H9 (cell line): ENCODE data around the gene MUC4. TPM values are rescaled to one million over a fixed set of nuclear protein-coding genes. Genes with fewer than 3 reads are reported as not detected.

Source experiments
- DNase-seq: peaks from one replicate; pipeline ENCODE4 v3.0.0-alpha.2; 2017
- H2AFZ ChIP-seq: one replicate; pipeline ENCODE4 v1.6.1; 2013; ENCODE audit warnings: mild to moderate bottlenecking, low read length, control low read depth, moderate library complexity
- H2AK5ac ChIP-seq: 2 replicates; pipeline ENCODE4 v1.6.1; 2013; ENCODE audit warnings: low read length, control low read depth, mixed read lengths; ENCODE audit not compliant: insufficient read length
- H2BK120ac ChIP-seq: one replicate; pipeline ENCODE4 v1.6.1; 2013; ENCODE audit warnings: low read depth, mild to moderate bottlenecking, low read length, control low read depth, inconsistent platforms; ENCODE audit not compliant: poor library complexity, severe bottlenecking
- H2BK12ac ChIP-seq: 2 replicates; pipeline ENCODE4 v1.6.1; 2013; ENCODE audit warnings: low read length, control low read depth, mixed read lengths, low read depth; ENCODE audit not compliant: insufficient read length
- H2BK15ac ChIP-seq: 2 replicates; pipeline ENCODE4 v1.6.1; 2013; ENCODE audit warnings: low read depth, low read length, control low read depth
- H2BK20ac ChIP-seq: one replicate; pipeline ENCODE4 v1.6.1; 2013; ENCODE audit warnings: low read depth, mild to moderate bottlenecking, low read length, control low read depth, inconsistent platforms; ENCODE audit not compliant: poor library complexity, severe bottlenecking
- H2BK5ac ChIP-seq: 2 replicates; pipeline ENCODE4 v1.6.1; 2013; ENCODE audit warnings: low read length, control low read depth, mixed read lengths; ENCODE audit not compliant: insufficient read length
- H3K14ac ChIP-seq: 2 replicates; pipeline ENCODE4 v1.6.1; 2013; ENCODE audit warnings: low read length, control low read depth; ENCODE audit not compliant: insufficient read depth
- H3K18ac ChIP-seq: 2 replicates; pipeline ENCODE4 v1.6.1; 2013; ENCODE audit warnings: low read depth, mild to moderate bottlenecking, mixed read lengths, low read length, control low read depth; ENCODE audit not compliant: insufficient read length
- H3K23ac ChIP-seq: 2 replicates; pipeline ENCODE4 v1.6.1; 2013; ENCODE audit warnings: low read length, control low read depth, mixed read lengths, low read depth; ENCODE audit not compliant: insufficient read length
- H3K23me2 ChIP-seq: 2 replicates; pipeline ENCODE4 v1.6.1; 2013; ENCODE audit warnings: low read depth, mild to moderate bottlenecking, mixed read lengths, low read length, control low read depth; ENCODE audit not compliant: insufficient read length, poor library complexity, severe bottlenecking
- H3K27ac ChIP-seq: 2 replicates; pipeline ENCODE4 v1.5.1; 2013; ENCODE audit warnings: low read length, control low read depth, mixed read lengths, low read depth; ENCODE audit not compliant: insufficient read length
- H3K27me3 ChIP-seq: 2 replicates; pipeline ENCODE4 v1.6.1; 2013; ENCODE audit warnings: low read length, control low read depth, inconsistent platforms; ENCODE audit not compliant: insufficient read depth
- H3K4ac ChIP-seq: 2 replicates; pipeline ENCODE4 v1.6.1; 2013; ENCODE audit warnings: low read depth, mild to moderate bottlenecking, control low read depth, inconsistent platforms, low read length, moderate library complexity
- H3K4me1 ChIP-seq: 2 replicates; pipeline ENCODE4 v1.6.1; 2013; ENCODE audit warnings: low read length, control low read depth, inconsistent platforms; ENCODE audit not compliant: insufficient read depth
- H3K4me2 ChIP-seq: 2 replicates; pipeline ENCODE4 v1.6.1; 2013; ENCODE audit warnings: low read length, control low read depth, mixed read lengths; ENCODE audit not compliant: insufficient read length, insufficient read depth
- H3K56ac ChIP-seq: 2 replicates; pipeline ENCODE4 v1.6.1; 2013; ENCODE audit warnings: low read depth, mild to moderate bottlenecking, mixed read lengths, low read length, control low read depth; ENCODE audit not compliant: insufficient read length
- H3K79me1 ChIP-seq: 2 replicates; pipeline ENCODE4 v1.6.1; 2013; ENCODE audit warnings: low read depth, mild to moderate bottlenecking, moderate library complexity, low read length, control low read depth, inconsistent platforms; ENCODE audit not compliant: insufficient read depth, poor library complexity, severe bottlenecking
- H3K79me2 ChIP-seq: 2 replicates; pipeline ENCODE4 v1.6.1; 2013; ENCODE audit warnings: low read length, control low read depth, inconsistent platforms; ENCODE audit not compliant: insufficient read depth
- H3K9ac ChIP-seq: 2 replicates; pipeline ENCODE4 v1.6.1; 2013; ENCODE audit warnings: low read length, control low read depth, mixed read lengths; ENCODE audit not compliant: insufficient read length; ENCODE audit errors: extremely low read depth
- H3K9me3 ChIP-seq: one replicate; pipeline ENCODE4 v1.6.1; 2013; ENCODE audit warnings: low read depth, low read length, inconsistent platforms; ENCODE audit not compliant: control insufficient read depth
- H3T11ph ChIP-seq: one replicate; pipeline ENCODE4 v1.6.1; 2013; ENCODE audit warnings: mild to moderate bottlenecking, low read length, control low read depth, inconsistent platforms
- H4K20me1 ChIP-seq: one replicate; pipeline ENCODE4 v1.6.1; 2013; ENCODE audit not compliant: control insufficient read depth, insufficient read length, insufficient read depth
- H4K5ac ChIP-seq: 2 replicates; pipeline ENCODE4 v1.6.1; 2013; ENCODE audit warnings: low read depth, mild to moderate bottlenecking, mixed read lengths, low read length, control low read depth; ENCODE audit not compliant: insufficient read length
- H4K8ac ChIP-seq: replicated peaks from 2 replicates; pipeline ENCODE4 v1.6.1; 2013; ENCODE audit warnings: low read length, control low read depth, mixed read lengths, low read depth; ENCODE audit not compliant: insufficient read length
- H4K91ac ChIP-seq: 2 replicates; pipeline ENCODE4 v1.6.1; 2013; ENCODE audit warnings: low read depth, mild to moderate bottlenecking, moderate library complexity, mixed read lengths, low read length, control low read depth; ENCODE audit not compliant: insufficient read length
- H3K27ac Mint-ChIP-seq, 3 experiments: 2 replicates in 2 of 3; 3 replicates in 1 of 3; pipeline ENCODE4 v1.8.0; 2020 to 2021; ENCODE audit warnings: mixed read lengths in 3 of 3, mild to moderate bottlenecking in 1 of 3, moderate library complexity in 1 of 3
- H3K27me3 Mint-ChIP-seq: 2 replicates; pipeline ENCODE4 v1.8.0; 2021; ENCODE audit warnings: low read depth, mild to moderate bottlenecking, moderate library complexity, mixed read lengths
- H3K36me3 Mint-ChIP-seq, 3 experiments: 2 replicates in 2 of 3; 3 replicates in 1 of 3; pipeline ENCODE4 v1.8.0; 2020 to 2021; ENCODE audit warnings: low read depth in 3 of 3, mixed read lengths in 3 of 3; ENCODE audit not compliant: insufficient read depth in 1 of 3
- H3K4me1 Mint-ChIP-seq, 2 experiments: 2 replicates each; pipeline ENCODE4 v1.8.0; 2020; ENCODE audit warnings: mixed read lengths in 2 of 2
- H3K4me3 Mint-ChIP-seq, 2 experiments: 2 replicates in 1 of 2; 3 replicates in 1 of 2; pipeline ENCODE4 v1.8.0; 2020 to 2021; ENCODE audit warnings: mild to moderate bottlenecking in 2 of 2, mixed read lengths in 2 of 2, moderate library complexity in 1 of 2
- H3K9me3 Mint-ChIP-seq, 2 experiments: 2 replicates in 1 of 2; 3 replicates in 1 of 2; pipeline ENCODE4 v1.8.0; 2020; ENCODE audit warnings: mild to moderate bottlenecking in 2 of 2, mixed read lengths in 2 of 2, moderate library complexity in 1 of 2
- CTCF ChIP-seq: fragments of 200-600 bp; sonication (generic); conservative IDR thresholded peaks from 3 replicates; pipeline ENCODE4 v1.8.0; 2021; ENCODE audit warnings: antibody characterized with exemption, mild to moderate bottlenecking
- WGBS: extraction: QIAGEN DNeasy Blood & Tissue Kit; methylation state at CpG from one replicate; pipeline ENCODE4 v1.1.7; 2013; ENCODE audit warnings: missing lambda C conversion rate, low lambda C conversion rate, mixed read lengths; ENCODE audit not compliant: insufficient read length; ENCODE audit errors: extremely low coverage; 5-methylcytosine and 5-hydroxymethylcytosine counted together
- total RNA-seq: library from RNA; stranded (reverse); gene quantifications from 2 replicates; pipeline ENCODE4 v1.2.1, GENCODE V29; 2021

Gene MUC4
- total RNA-seq, 1 experiment from 2014 or later, result 1.2 TPM

GRCh38 chr3:195859061-195859845 lies 47.5 kb upstream of the MUC4 start:
- no peaks in the 10 kb centered on the region for H3K79me2 ChIP-seq
- H4K8ac ChIP-seq, result no peak overlapping the region
- H2AFZ ChIP-seq, result no peak overlapping the region
- no peaks in the 10 kb centered on the region for H3K79me1 ChIP-seq
- H3K27me3 ChIP-seq, result no peaks in the 10 kb centered on the region
- H3K4ac ChIP-seq, result no peak overlapping the region
- no peak overlapping the region for H2BK20ac ChIP-seq
- no peak overlapping the region for H2BK120ac ChIP-seq
- no peaks in the 10 kb centered on the region; a peak in 1 of 5 replicates for H3K9me3 Mint-ChIP-seq
- H3K36me3 Mint-ChIP-seq, result no peaks in the 10 kb centered on the region; a peak in 1 of 7 replicates
- no peak overlapping the region for H4K5ac ChIP-seq
- peak overlapping the region in 1 of 3 experiments; percentile 41; a peak in 2 of 7 replicates for H3K27ac Mint-ChIP-seq
- TF ChIP-seq CTCF, result peak; percentile 93
- H3K27ac ChIP-seq, result no peak overlapping the region
- no peak overlapping the region for H3T11ph ChIP-seq
- no peak overlapping the region for H2BK12ac ChIP-seq
- no peak overlapping the region for H4K91ac ChIP-seq
- H3K4me2 ChIP-seq, result no peak overlapping the region
- no peak overlapping the region for H3K23ac ChIP-seq
- no peaks in the 10 kb centered on the region; the same call in none of the 2 replicates for H3K27me3 Mint-ChIP-seq
- no peak overlapping the region for H3K56ac ChIP-seq
- no peaks in the 10 kb centered on the region for H3K4me1 ChIP-seq
- peak overlapping the region; percentile 9 to 40; a peak in 2 of 5 replicates for H3K4me3 Mint-ChIP-seq
- no CpG with 5 or more reads among the region's 21 CpGs for WGBS
- no peak overlapping the region for H3K9ac ChIP-seq
- H2AK5ac ChIP-seq, result no peak overlapping the region
- no peak overlapping the region for H2BK15ac ChIP-seq
- peak; percentile 80 for DNase-seq
- H4K20me1 ChIP-seq, result no peaks in the 10 kb centered on the region
- H3K14ac ChIP-seq, result no peak overlapping the region
- no peaks in the 10 kb centered on the region for H3K23me2 ChIP-seq
- H2BK5ac ChIP-seq, result no peak overlapping the region
- peaks cover 18 to 27% of the 10 kb centered on the region in 2 experiments for H3K4me1 Mint-ChIP-seq
- no peak overlapping the region for H3K18ac ChIP-seq
- no peaks in the 10 kb centered on the region for H3K9me3 ChIP-seq
